Neural progenitor cell (in vitro differentiated cells): ENCODE results near the gene CFAP92.

Experiments
- CTCF ChIP-seq: fragments of 200-600 bp; sonication (generic); IDR thresholded peaks from 2 replicates; pipeline ENCODE4 v1.5.1; 2017; ENCODE audit warnings: antibody characterized with exemption, mild to moderate bottlenecking
- EZH2 ChIP-seq: fragments of 200-600 bp; sonication (generic); IDR thresholded peaks from 2 replicates; pipeline ENCODE4 v1.6.1; 2017; ENCODE audit warnings: antibody characterized with exemption, mild to moderate bottlenecking, moderate library complexity
- EZH2phosphoT487 ChIP-seq: fragments of 200-600 bp; sonication (generic); IDR thresholded peaks from 2 replicates; pipeline ENCODE4 v1.6.1; 2017; ENCODE audit warnings: antibody characterized with exemption

- TF ChIP-seq CTCF (no peak), EZH2 (no peak), EZH2phosphoT487 (no peak)
Measured at GRCh38 chr3:129021140-129021551, 27.3 kb upstream of the CFAP92 start.
